Measurements from ENCODE around the gene DNM3.

GRCh38 chr1:172252321-172252720, 411.0 kb downstream of the DNM3 start:
- no peak for TF ChIP-seq CTCF (IDR thresholded peaks at IDR 0.05; ENCODE audit: low read length)
- TF ChIP-seq EZH2 (optimal IDR thresholded peaks at IDR 0.05; ENCODE audit: low read depth, low read length) = no peak
